H1 (cell line): ENCODE data around the gene ABCF2. TPM values are rescaled to one million over a fixed set of nuclear protein-coding genes. Genes with fewer than 3 reads are reported as not detected.

Experiments used
- CBX5 ChIP-seq: fragments of 300-800, 300-1000 bp; sonication (generic); IDR thresholded peaks from 2 replicates; pipeline ENCODE4 v1.7.1; 2016; ENCODE audit warnings: antibody characterized with exemption, low read length, low read depth
- CHD2 ChIP-seq: IDR thresholded peaks from 2 replicates; pipeline ENCODE4 v1.6.1; 2012; ENCODE audit warnings: low read length, improper control_type of control experiment
- RFX5 ChIP-seq: IDR thresholded peaks from 2 replicates; pipeline ENCODE4 v1.6.1; 2011; ENCODE audit warnings: low read depth, low read length, improper control_type of control experiment, borderline replicate concordance
- SIN3A ChIP-seq, 2 experiments: IDR thresholded peaks in 1 of 2; conservative IDR thresholded peaks in 1 of 2; 2 replicates each; pipeline ENCODE4 v1.6.1; 2011 to 2012; ENCODE audit warnings: low read length in 2 of 2, improper control_type of control experiment in 1 of 2, low read depth in 1 of 2, mild to moderate bottlenecking in 1 of 2
- polyA plus RNA-seq, 7 experiments: library from polyadenylated mRNA; depleted of rRNA in 3 of 7; stranded (reverse) in 5 of 7; unstranded in 2 of 7; fragments of >200 nt in 5 of 7; fragments of 200-250 nt in 2 of 7; gene quantifications; 1 replicate in 5 of 7; 2 replicates in 1 of 7; 4 replicates in 1 of 7; pipeline versions ENCODE4 v1.2.1 to v1.2.3, GENCODE V29; 2011 to 2013; ENCODE audit warnings: missing spikeins in 2 of 7, mixed read lengths in 2 of 7
- total RNA-seq: library from RNA; stranded (reverse); fragmentation: NEBNext Ultra II Directional; extraction: Animal tissue kit (Norgen Biotek cat#: 25700); gene quantifications from 2 replicates; pipeline ENCODE4 v1.2.1, GENCODE V29; 2021

The ABCF2 gene
- total and polyA plus RNA-seq, 2 of the 8 experiments (the other 6 are each of a cell fraction or from before 2014, with no cell fraction given), result 28.0 to 55.0 TPM

DNA sequence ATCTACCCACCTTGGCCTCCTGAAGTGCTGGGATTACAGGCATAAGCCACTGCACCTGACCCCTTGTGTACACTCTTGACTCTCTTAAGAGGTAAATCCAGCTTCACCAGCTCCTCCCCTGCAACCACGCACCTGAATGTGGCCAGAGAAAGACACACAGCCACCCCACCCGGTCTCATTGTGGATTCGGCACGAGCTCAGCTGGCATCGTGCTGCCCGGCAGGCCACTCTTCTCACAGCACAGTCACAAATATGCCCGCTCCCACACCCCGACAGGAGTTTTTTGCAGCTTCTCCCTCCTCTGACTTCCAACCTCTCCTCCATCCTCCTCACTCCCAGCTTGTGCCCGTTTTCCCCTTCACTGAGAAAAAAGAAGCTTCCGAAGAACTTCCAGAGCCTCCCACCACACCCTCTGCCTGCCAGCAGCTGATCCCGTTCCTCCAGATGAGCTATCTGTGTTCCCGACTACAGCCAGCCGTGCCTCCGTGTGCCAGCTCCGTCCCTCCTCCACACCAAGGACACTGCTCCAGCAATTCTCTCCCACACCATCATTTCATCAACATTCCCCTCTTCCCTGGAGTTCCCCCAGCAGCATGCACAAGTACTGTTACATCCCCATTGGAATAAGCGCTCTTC is 29.5 kb upstream of the ABCF2 start (continued):
- TF ChIP-seq SIN3A (conservative IDR thresholded peaks at IDR 0.05 in 1 of 2, IDR thresholded peaks at IDR 0.05 in 1 of 2; ENCODE audit: low read depth in 1 of 2, low read length in 2 of 2) (no peak), CBX5 (no peak), RFX5 (no peak), CHD2 (no peak)
